Prostate gland (tissue), 2 donors: ENCODE measurements around the gene WASHC2A. TPM values are rescaled to one million over a fixed set of nuclear protein-coding genes. Genes with fewer than 3 reads are reported as not detected.
"Not testable (repeated sequence)": the region's sequence is repeated elsewhere in the genome, so short reads cannot be mapped to it uniquely, and the experiment has no call there.

ENCODE experiments used
- DNase-seq: peaks from one replicate; pipeline ENCODE4 v3.0.0-alpha.2; 2019; ENCODE audit warnings: low spot score
- H3K27ac ChIP-seq, 2 donors: fragments of 200-600 bp; sonication (generic); 2 replicates each; pipeline ENCODE4 v1.5.1; 2017 to 2019
- H3K27me3 ChIP-seq: fragments of 200-600 bp; sonication (generic); replicated peaks from 2 replicates; pipeline ENCODE4 v1.5.1; 2019; ENCODE audit not compliant: insufficient read depth
- H3K36me3 ChIP-seq, 2 donors: fragments of 200-600 bp; sonication (generic); 1 replicate in 1 of 2; 2 replicates in 1 of 2; pipeline versions ENCODE4 v1.5.1 to v1.8.1; 2017 to 2019
- H3K4me1 ChIP-seq: fragments of 200-600 bp; sonication (generic); replicated peaks from 2 replicates; pipeline ENCODE4 v1.5.1; 2019
- H3K4me3 ChIP-seq, 2 donors: fragments of 200-600 bp; sonication (generic); 2 replicates each; pipeline ENCODE4 v1.5.1; 2017 to 2019
- H3K9me3 ChIP-seq: fragments of 200-600 bp; sonication (generic); 2 replicates; pipeline ENCODE4 v1.5.1; 2017
- CTCF ChIP-seq, 4 experiments: fragments of 200-600 bp in 2 of 4; fragments of 450-650 bp in 2 of 4; sonication (generic) in 2 of 4; IDR thresholded peaks; 1 replicate in 3 of 4; 2 replicates in 1 of 4; pipeline ENCODE4 v1.5.1; 2016 to 2019; ENCODE audit warnings: antibody characterized with exemption in 4 of 4, mild to moderate bottlenecking in 2 of 4, moderate library complexity in 2 of 4
- POLR2A ChIP-seq: fragments of 450-650 bp; IDR thresholded peaks from one replicate; pipeline ENCODE4 v1.6.1; 2016; ENCODE audit warnings: antibody characterized with exemption, mild to moderate bottlenecking
- POLR2AphosphoS5 ChIP-seq: sonication (generic); formaldehyde crosslinking; IDR thresholded peaks from one replicate; pipeline ENCODE4 v1.6.1; 2017; ENCODE audit warnings: antibody characterized with exemption
- WGBS: methylation state at CpG from one replicate; pipeline ENCODE4 v1.1.5; 2018; 5-methylcytosine and 5-hydroxymethylcytosine counted together
- intact Hi-C: fragments of 100-400 bp; cut with DNase I; formaldehyde crosslinking; loops from one replicate; pipeline ENCODE4 v1.14.2; 2022
- total RNA-seq, 2 donors: library from RNA; depleted of rRNA; stranded (reverse); fragments of >200 nt; gene quantifications; one replicate each; pipeline ENCODE4 v1.1.0, GENCODE V29; 2016

WASHC2A gene
- total RNA-seq, 2 donors from 2014 or later, result 32.7 to 39.8 TPM

- H3K36me3 ChIP-seq, H3K27me3 ChIP-seq, H3K27ac ChIP-seq, H3K4me1 ChIP-seq, DNase-seq, H3K4me3 ChIP-seq, H3K9me3 ChIP-seq, intact Hi-C loops: not testable (repeated sequence)
- WGBS, result 82% methylated on average over 3 of the region's 3 CpGs
Observed at GRCh38 chr10:50132841-50133240, 65.1 kb downstream of the WASHC2A start.

GRCh38 chr10:50143512-50144174, 75.9 kb downstream of the WASHC2A start:
- H3K27me3 ChIP-seq, H3K9me3 ChIP-seq, DNase-seq, H3K36me3 ChIP-seq, H3K4me1 ChIP-seq, intact Hi-C loops, H3K4me3 ChIP-seq, H3K27ac ChIP-seq: not testable (repeated sequence)
- 41% methylated on average over 5 of the region's 10 CpGs for WGBS

- H3K27ac ChIP-seq, DNase-seq, H3K4me3 ChIP-seq, intact Hi-C loops, H3K4me1 ChIP-seq, H3K27me3 ChIP-seq, H3K36me3 ChIP-seq, H3K9me3 ChIP-seq: not testable (repeated sequence)
- WGBS, result 0% methylated on average over 1 of the region's 1 CpG
Observed at GRCh38 chr10:50145575-50145974, 77.8 kb downstream of the WASHC2A start.

- Histone ChIP-seq H3K36me3 (no peaks in the 10 kb centered on the region), H3K4me3 (no peak overlapping the region), H3K9me3 (no peaks in the 10 kb centered on the region), H3K4me1 (no peaks in the 10 kb centered on the region), H3K27me3 (no peaks in the 10 kb centered on the region), H3K27ac (no peak overlapping the region)
- TF ChIP-seq POLR2AphosphoS5 (no peak), POLR2A (no peak), CTCF (IDR thresholded peaks at IDR 0.05) (no peak)
- intact Hi-C loops, result no loop called here
- WGBS, result 2% methylated on average over 25 of the region's 34 CpGs
- DNase-seq, result peak; percentile 9
Observed at GRCh38 chr10:50152792-50153272, 85.1 kb downstream of the WASHC2A start.

GRCh38 chr10:50157868-50158267, 90.1 kb downstream of the WASHC2A start:
- H3K27me3 ChIP-seq, H3K27ac ChIP-seq, H3K9me3 ChIP-seq, H3K36me3 ChIP-seq, H3K4me1 ChIP-seq, intact Hi-C loops, H3K4me3 ChIP-seq, DNase-seq: not testable (repeated sequence)

GRCh38 chr10:50159856-50160255, 92.1 kb downstream of the WASHC2A start:
- H3K9me3 ChIP-seq, H3K4me3 ChIP-seq, H3K27ac ChIP-seq, H3K27me3 ChIP-seq, intact Hi-C loops, H3K36me3 ChIP-seq, DNase-seq, H3K4me1 ChIP-seq: not testable (repeated sequence)
- 90% methylated on average over 2 of the region's 2 CpGs for WGBS

GRCh38 chr10:50165038-50165437, 97.3 kb downstream of the WASHC2A start:
- intact Hi-C loops, H3K4me1 ChIP-seq, H3K36me3 ChIP-seq, H3K4me3 ChIP-seq, H3K9me3 ChIP-seq, H3K27me3 ChIP-seq, H3K27ac ChIP-seq, DNase-seq: not testable (repeated sequence)
- WGBS, result 53% methylated on average over 2 of the region's 2 CpGs

- WGBS, result 93% methylated on average over 3 of the region's 3 CpGs
- H3K4me3 ChIP-seq, H3K9me3 ChIP-seq, DNase-seq, intact Hi-C loops, H3K27ac ChIP-seq, H3K36me3 ChIP-seq, H3K27me3 ChIP-seq, H3K4me1 ChIP-seq: not testable (repeated sequence)
Observed at GRCh38 chr10:50167833-50168232, 100.1 kb downstream of the WASHC2A start.

GRCh38 chr10:50169506-50169905, 101.8 kb downstream of the WASHC2A start:
- H3K27me3 ChIP-seq, H3K36me3 ChIP-seq, intact Hi-C loops, H3K9me3 ChIP-seq, H3K4me3 ChIP-seq, H3K4me1 ChIP-seq, H3K27ac ChIP-seq, DNase-seq: not testable (repeated sequence)
- WGBS, result 79% methylated on average over 1 of the region's 1 CpG

- H3K4me1 ChIP-seq, H3K4me3 ChIP-seq, DNase-seq, H3K9me3 ChIP-seq, intact Hi-C loops, H3K27me3 ChIP-seq, H3K27ac ChIP-seq, H3K36me3 ChIP-seq: not testable (repeated sequence)
- WGBS, result 47% methylated on average over 3 of the region's 3 CpGs
Observed at GRCh38 chr10:50174788-50175525, 107.2 kb downstream of the WASHC2A start.
